Measurements from ENCODE around the gene MCM9.

GRCh38 chr6:118772886-118773285 lies 162.1 kb downstream of the MCM9 start:
- TF ChIP-seq CTCF (IDR thresholded peaks at IDR 0.05) (no peak), EP300 (IDR thresholded peaks at IDR 0.05) (no peak), POLR2A (IDR thresholded peaks at IDR 0.05) (no peak)
